Karpas-422 (cell line): ENCODE measurements around the gene CARMIL1. TPM values are rescaled to one million over a fixed set of nuclear protein-coding genes. Genes with fewer than 3 reads are reported as not detected.

Experiments
- DNase-seq: peaks from one replicate; pipeline ENCODE4 v3.0.0-alpha.2; 2015
- H2AFZ ChIP-seq: fragments of 200-600 bp; sonication (generic); 2 replicates; pipeline ENCODE4 v1.6.1; 2014; ENCODE audit warnings: antibody characterized with exemption, low read length, mixed read lengths
- H3K27ac ChIP-seq: fragments of 200-600 bp; sonication (generic); 2 replicates; pipeline ENCODE4 v1.5.1; 2014; ENCODE audit warnings: mild to moderate bottlenecking, low read length, moderate library complexity
- H3K27me3 ChIP-seq: fragments of 200-600 bp; sonication (generic); 2 replicates; pipeline ENCODE4 v1.6.1; 2014; ENCODE audit warnings: low read length, mixed read lengths
- H3K36me3 ChIP-seq: fragments of 200-600 bp; sonication (generic); 2 replicates; pipeline ENCODE4 v1.6.1; 2014; ENCODE audit warnings: low read length, mixed read lengths; ENCODE audit not compliant: insufficient read depth
- H3K4me1 ChIP-seq: fragments of 200-600 bp; sonication (generic); 2 replicates; pipeline ENCODE4 v1.6.1; 2014; ENCODE audit warnings: mild to moderate bottlenecking, low read length, mixed read lengths
- H3K4me2 ChIP-seq: fragments of 200-600 bp; sonication (generic); 2 replicates; pipeline ENCODE4 v1.6.1; 2014; ENCODE audit warnings: low read length, low read depth, mild to moderate bottlenecking; ENCODE audit not compliant: poor library complexity, severe bottlenecking
- H3K4me3 ChIP-seq: fragments of 200-600 bp; sonication (generic); 2 replicates; pipeline ENCODE4 v1.5.1; 2014; ENCODE audit warnings: mild to moderate bottlenecking, antibody characterized with exemption, low read length, mixed read lengths
- H3K79me2 ChIP-seq: fragments of 200-600 bp; sonication (generic); 2 replicates; pipeline ENCODE4 v1.6.1; 2014; ENCODE audit warnings: mild to moderate bottlenecking, low read length, mixed read lengths
- H3K9ac ChIP-seq: fragments of 200-600 bp; sonication (generic); 2 replicates; pipeline ENCODE4 v1.6.0; 2014; ENCODE audit warnings: low read length
- H3K9me2 ChIP-seq: fragments of 200-600 bp; sonication (generic), shearing (Covaris generic); replicated peaks from 2 replicates; pipeline ENCODE4 v1.6.0; 2014; ENCODE audit warnings: mild to moderate bottlenecking, low read length, moderate library complexity; ENCODE audit not compliant: insufficient read depth
- H3K9me3 ChIP-seq: fragments of 300-700, 200-600 bp; sonication (generic); 2 replicates; pipeline ENCODE4 v1.6.1; 2014; ENCODE audit warnings: low read length, mixed read lengths
- H4K20me1 ChIP-seq: fragments of 200-600 bp; sonication (generic); 2 replicates; pipeline ENCODE4 v1.6.1; 2014; ENCODE audit warnings: mild to moderate bottlenecking, antibody characterized with exemption, low read length, low read depth; ENCODE audit not compliant: insufficient read depth
- total RNA-seq: library from RNA; depleted of rRNA; stranded (reverse); fragments of >200 nt; shearing (Covaris generic); gene quantifications from 2 replicates; pipeline ENCODE4 v1.2.3, GENCODE V29; 2014; ENCODE audit warnings: low replicate concordance

Gene CARMIL1
- total RNA-seq, 1 experiment from 2014 or later = 0.04 TPM

- H2AFZ ChIP-seq = no peak overlapping the region
- H3K9me2 ChIP-seq = no peaks in the 10 kb centered on the region
- H4K20me1 ChIP-seq = no peaks in the 10 kb centered on the region
- no peaks in the 10 kb centered on the region for H3K36me3 ChIP-seq
- H3K4me2 ChIP-seq = no peak overlapping the region
- no peak overlapping the region for H3K27ac ChIP-seq
- no peaks in the 10 kb centered on the region for H3K9me3 ChIP-seq
- H3K4me1 ChIP-seq = no peaks in the 10 kb centered on the region
- no peak overlapping the region for H3K4me3 ChIP-seq
- H3K27me3 ChIP-seq = no peaks in the 10 kb centered on the region
- DNase-seq = no peak
- H3K9ac ChIP-seq = no peak overlapping the region
- no peaks in the 10 kb centered on the region for H3K79me2 ChIP-seq
Measured at GRCh38 chr6:25346064-25346463, 66.9 kb downstream of the CARMIL1 start.

GRCh38 chr6:25350573-25350972 is 71.4 kb downstream of the CARMIL1 start:
- no peaks in the 10 kb centered on the region for H3K27me3 ChIP-seq
- no peak overlapping the region for H3K4me2 ChIP-seq
- no peaks in the 10 kb centered on the region for H3K9me2 ChIP-seq
- H3K36me3 ChIP-seq = no peaks in the 10 kb centered on the region
- no peaks in the 10 kb centered on the region for H3K4me1 ChIP-seq
- DNase-seq = no peak
- H2AFZ ChIP-seq = no peak overlapping the region
- H3K9me3 ChIP-seq = no peaks in the 10 kb centered on the region
- no peaks in the 10 kb centered on the region for H4K20me1 ChIP-seq
- no peak overlapping the region for H3K4me3 ChIP-seq
- H3K27ac ChIP-seq = no peak overlapping the region
- H3K9ac ChIP-seq = no peak overlapping the region
- H3K79me2 ChIP-seq = no peaks in the 10 kb centered on the region

- H3K4me3 ChIP-seq = no peak overlapping the region
- no peak overlapping the region for H3K4me2 ChIP-seq
- no peaks in the 10 kb centered on the region for H3K27me3 ChIP-seq
- H3K4me1 ChIP-seq = no peaks in the 10 kb centered on the region
- H3K79me2 ChIP-seq = no peaks in the 10 kb centered on the region
- H2AFZ ChIP-seq = no peak overlapping the region
- no peak overlapping the region for H3K27ac ChIP-seq
- DNase-seq = no peak
- no peaks in the 10 kb centered on the region for H3K9me2 ChIP-seq
- no peaks in the 10 kb centered on the region for H3K9me3 ChIP-seq
- no peaks in the 10 kb centered on the region for H3K36me3 ChIP-seq
- H4K20me1 ChIP-seq = no peaks in the 10 kb centered on the region
- no peak overlapping the region for H3K9ac ChIP-seq
Measured at GRCh38 chr6:25351485-25351884, 72.3 kb downstream of the CARMIL1 start.

GRCh38 chr6:25352285-25352684 is 73.1 kb downstream of the CARMIL1 start:
- no peak overlapping the region for H2AFZ ChIP-seq
- H3K9ac ChIP-seq = no peak overlapping the region
- no peak overlapping the region for H3K27ac ChIP-seq
- no peaks in the 10 kb centered on the region for H3K79me2 ChIP-seq
- no peak overlapping the region for H3K4me2 ChIP-seq
- no peak for DNase-seq
- H3K27me3 ChIP-seq = no peaks in the 10 kb centered on the region
- H3K36me3 ChIP-seq = no peaks in the 10 kb centered on the region
- H3K9me2 ChIP-seq = no peaks in the 10 kb centered on the region
- H3K4me1 ChIP-seq = no peaks in the 10 kb centered on the region
- no peak overlapping the region for H3K4me3 ChIP-seq
- H3K9me3 ChIP-seq = no peaks in the 10 kb centered on the region
- H4K20me1 ChIP-seq = no peaks in the 10 kb centered on the region

GRCh38 chr6:25354078-25354932 is 75.1 kb downstream of the CARMIL1 start:
- H3K27me3 ChIP-seq = no peaks in the 10 kb centered on the region
- no peak overlapping the region for H2AFZ ChIP-seq
- H3K9me2 ChIP-seq = no peaks in the 10 kb centered on the region
- H3K27ac ChIP-seq = no peak overlapping the region
- no peaks in the 10 kb centered on the region for H3K4me1 ChIP-seq
- no peaks in the 10 kb centered on the region for H3K79me2 ChIP-seq
- H4K20me1 ChIP-seq = no peaks in the 10 kb centered on the region
- no peaks in the 10 kb centered on the region for H3K36me3 ChIP-seq
- no peak overlapping the region for H3K4me3 ChIP-seq
- no peaks in the 10 kb centered on the region for H3K9me3 ChIP-seq
- no peak overlapping the region for H3K9ac ChIP-seq
- no peak for DNase-seq
- H3K4me2 ChIP-seq = no peak overlapping the region

GRCh38 chr6:25359191-25359861 is 80.2 kb downstream of the CARMIL1 start:
- Histone ChIP-seq H3K27me3 (no peaks in the 10 kb centered on the region), H3K9ac (no peak overlapping the region), H2AFZ (no peak overlapping the region), H3K4me3 (no peak overlapping the region), H3K9me3 (no peaks in the 10 kb centered on the region), H3K79me2 (no peaks in the 10 kb centered on the region), H3K4me2 (no peak overlapping the region), H3K27ac (no peak overlapping the region), H3K4me1 (no peaks in the 10 kb centered on the region), H4K20me1 (no peaks in the 10 kb centered on the region), H3K36me3 (no peaks in the 10 kb centered on the region), H3K9me2 (no peaks in the 10 kb centered on the region)
- no peak for DNase-seq

- H3K27me3 ChIP-seq = no peaks in the 10 kb centered on the region
- H3K4me2 ChIP-seq = no peak overlapping the region
Measured at GRCh38 chr6:25359891-25360290, 80.7 kb downstream of the CARMIL1 start.

GRCh38 chr6:25360621-25361020 is 81.4 kb downstream of the CARMIL1 start:
- DNase-seq = no peak
- H3K9me3 ChIP-seq = no peaks in the 10 kb centered on the region
- no peaks in the 10 kb centered on the region for H3K4me1 ChIP-seq
- no peaks in the 10 kb centered on the region for H3K36me3 ChIP-seq
- no peaks in the 10 kb centered on the region for H4K20me1 ChIP-seq
- H3K27ac ChIP-seq = no peak overlapping the region
- no peak overlapping the region for H3K9ac ChIP-seq
- no peak overlapping the region for H3K4me2 ChIP-seq
- no peak overlapping the region for H2AFZ ChIP-seq
- H3K27me3 ChIP-seq = no peaks in the 10 kb centered on the region
- no peak overlapping the region for H3K4me3 ChIP-seq
- no peaks in the 10 kb centered on the region for H3K79me2 ChIP-seq
- no peaks in the 10 kb centered on the region for H3K9me2 ChIP-seq

More at GRCh38 chr6:25359891-25360290, 80.7 kb downstream of the CARMIL1 start:
- H3K9me2 ChIP-seq = no peaks in the 10 kb centered on the region
- DNase-seq = no peak
- H2AFZ ChIP-seq = no peak overlapping the region
- no peaks in the 10 kb centered on the region for H3K36me3 ChIP-seq
- H3K79me2 ChIP-seq = no peaks in the 10 kb centered on the region
- no peaks in the 10 kb centered on the region for H3K9me3 ChIP-seq
- no peaks in the 10 kb centered on the region for H3K4me1 ChIP-seq
- H3K27ac ChIP-seq = no peak overlapping the region
- no peak overlapping the region for H3K4me3 ChIP-seq
- no peak overlapping the region for H3K9ac ChIP-seq
- H4K20me1 ChIP-seq = no peaks in the 10 kb centered on the region
